ENCODE results near the gene LSM3. TPM values are rescaled to one million over a fixed set of nuclear protein-coding genes. Genes with fewer than 3 reads are reported as not detected.

The LSM3 gene
- polyA plus RNA-seq, 10 donors: 10.1 to 13.8 (median 12.2) TPM

DNA sequence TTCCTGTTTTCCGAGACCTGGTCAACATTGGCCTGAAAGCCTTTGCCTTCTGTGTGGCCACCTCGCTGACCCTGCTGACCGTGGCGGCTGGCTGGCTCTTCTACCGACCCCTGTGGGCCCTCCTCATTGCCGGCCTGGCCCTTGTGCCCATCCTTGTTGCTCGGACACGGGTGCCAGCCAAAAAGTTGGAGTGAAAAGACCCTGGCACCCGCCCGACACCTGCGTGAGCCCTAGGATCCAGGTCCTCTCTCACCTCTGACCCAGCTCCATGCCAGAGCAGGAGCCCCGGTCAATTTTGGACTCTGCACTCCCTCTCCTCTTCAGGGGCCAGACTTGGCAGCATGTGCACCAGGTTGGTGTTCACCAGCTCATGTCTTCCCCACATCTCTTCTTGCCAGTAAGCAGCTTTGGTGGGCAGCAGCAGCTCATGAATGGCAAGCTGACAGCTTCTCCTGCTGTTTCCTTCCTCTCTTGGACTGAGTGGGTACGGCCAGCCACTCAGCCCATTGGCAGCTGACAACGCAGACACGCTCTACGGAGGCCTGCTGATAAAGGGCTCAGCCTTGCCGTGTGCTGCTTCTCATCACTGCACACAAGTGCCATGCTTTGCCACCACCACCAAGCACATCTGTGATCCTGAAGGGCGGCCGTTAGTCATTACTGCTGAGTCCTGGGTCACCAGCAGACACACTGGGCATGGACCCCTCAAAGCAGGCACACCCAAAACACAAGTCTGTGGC lies 36.8 kb upstream of the LSM3 start:
- DNase-seq: no peak

GRCh38 chr3:14142567-14143270 lies 35.9 kb upstream of the LSM3 start:
- DNase-seq: no peak

GRCh38 chr3:14143271-14144225 lies 35.1 kb upstream of the LSM3 start:
- peak; percentile 44 to 91 (median 71) for DNase-seq

GRCh38 chr3:14144423-14145075 lies 34.1 kb upstream of the LSM3 start:
- peak; percentile 92 to 97 (median 95) for DNase-seq

DNA sequence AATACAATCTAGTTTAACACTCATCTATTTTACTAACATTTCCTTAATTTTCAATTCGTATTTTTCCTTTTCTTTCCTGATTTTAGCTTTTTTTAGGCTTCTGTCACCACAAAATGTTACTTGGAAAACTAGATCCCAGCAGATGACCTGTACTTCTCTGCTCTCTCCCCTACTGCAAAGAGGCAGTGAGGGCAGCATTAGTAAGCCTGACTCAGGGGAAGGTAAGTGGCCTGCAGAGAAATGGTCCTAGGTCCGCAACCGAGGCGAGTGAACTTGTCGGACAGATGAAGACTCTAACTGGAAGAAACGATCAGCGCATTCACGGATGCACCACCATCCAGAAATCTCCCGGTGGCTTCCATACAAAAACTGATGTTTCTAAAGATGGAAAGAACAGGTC lies 33.4 kb upstream of the LSM3 start:
- DNase-seq: peak in 1 of 3 donors; percentile 46

- no peak for DNase-seq
Measured at GRCh38 chr3:14145670-14146380, 32.8 kb upstream of the LSM3 start.

DNA sequence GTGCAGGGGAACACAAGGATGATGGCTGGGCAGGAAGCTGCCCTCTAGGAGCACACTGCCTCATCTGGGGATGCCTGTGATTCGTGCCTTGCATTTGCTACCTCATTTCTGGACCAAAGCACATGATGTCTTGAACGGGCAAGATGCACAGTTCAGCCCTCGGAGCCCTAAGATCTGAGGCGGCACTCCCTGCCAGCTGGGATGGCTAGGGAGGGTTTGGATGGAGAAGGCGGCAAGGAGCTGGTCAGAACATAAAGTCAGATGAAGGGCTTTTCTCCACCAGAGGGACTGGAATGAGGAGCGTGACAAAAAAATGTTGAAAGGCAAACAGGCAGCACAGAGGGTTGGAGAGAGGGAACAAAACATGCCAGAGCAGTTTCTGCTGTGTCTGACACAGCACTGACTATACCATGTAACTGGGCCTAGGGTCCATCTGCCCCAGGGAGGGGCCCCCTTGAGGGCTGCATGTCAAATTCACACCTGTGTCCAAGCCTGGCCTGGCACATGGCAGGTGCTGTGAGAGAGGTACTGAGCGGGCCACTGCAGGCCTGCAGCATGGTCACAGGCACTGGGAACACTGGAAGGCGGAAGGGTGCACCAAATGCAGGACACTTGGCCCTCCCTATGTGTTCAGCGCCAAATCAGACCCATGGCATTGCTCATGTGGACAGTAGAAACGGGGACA lies 32.1 kb upstream of the LSM3 start:
- DNase-seq: no peak

DNA sequence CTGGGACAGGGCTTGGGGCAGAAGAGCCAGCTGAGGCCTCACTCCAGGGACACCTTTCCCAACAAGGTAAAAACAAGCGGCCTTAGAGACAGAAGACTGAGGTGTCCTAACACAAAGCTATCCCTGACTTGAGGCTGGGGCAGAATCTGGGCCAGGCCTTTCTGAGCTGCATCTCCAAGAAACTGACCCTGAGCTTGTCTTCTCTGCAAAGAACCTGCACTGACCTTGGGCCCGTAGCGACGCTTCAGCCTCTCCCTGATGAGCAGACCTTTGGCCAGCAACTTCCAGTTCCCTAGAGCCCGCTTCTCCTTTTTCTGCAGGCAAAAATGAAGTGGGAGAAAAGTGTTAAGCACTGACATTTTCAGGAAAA lies 31.6 kb upstream of the LSM3 start:
- DNase-seq: no peak

- no peak for DNase-seq
Measured at GRCh38 chr3:14147617-14148016, 31.0 kb upstream of the LSM3 start.

DNA sequence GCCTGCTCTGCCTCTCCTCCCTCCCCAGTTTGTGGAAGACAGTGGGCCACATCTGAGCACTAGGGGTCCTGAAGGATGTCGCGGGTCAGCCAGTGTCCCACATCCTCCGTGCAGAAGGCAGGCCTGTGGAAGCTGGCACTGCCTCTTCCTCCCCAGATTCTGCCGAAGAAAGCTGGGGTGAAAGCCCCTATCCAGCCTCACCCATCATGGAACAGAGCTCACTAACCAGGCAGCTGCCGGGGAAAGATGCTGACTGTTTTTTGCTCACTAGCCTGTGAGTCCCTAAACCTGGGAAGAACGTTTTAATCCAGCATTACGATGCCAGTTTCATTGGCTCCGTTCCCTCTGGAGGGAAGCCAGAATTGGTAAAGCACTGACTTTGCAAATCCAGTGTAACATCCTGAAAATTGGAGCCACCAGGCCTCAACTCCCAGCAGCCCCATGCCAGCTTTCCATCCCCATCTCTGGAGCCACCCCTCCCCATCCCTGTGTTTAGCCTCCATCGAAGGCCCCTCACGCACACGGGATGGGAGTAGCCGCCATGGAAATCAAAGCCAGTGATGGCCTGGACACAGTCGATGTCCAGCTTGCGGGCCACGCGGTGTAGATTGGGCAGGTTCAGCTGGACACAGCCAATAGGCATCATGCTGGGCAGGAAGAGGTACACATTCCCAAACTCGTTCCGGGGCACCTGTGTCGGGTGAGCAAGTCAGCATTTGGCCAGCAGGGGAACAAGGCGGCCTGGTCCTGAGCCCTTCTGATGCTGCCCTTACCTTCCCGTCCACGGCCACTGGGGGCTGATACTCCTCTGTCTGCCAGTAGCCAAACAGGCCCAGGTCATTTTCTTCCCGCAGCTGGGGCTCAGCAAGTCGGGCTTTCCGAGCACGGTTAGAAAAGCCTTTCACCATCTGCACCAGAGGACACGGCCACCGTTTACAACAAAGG lies 30.3 kb upstream of the LSM3 start:
- no peak for DNase-seq

GRCh38 chr3:14150078-14150477 lies 28.5 kb upstream of the LSM3 start:
- no peak for DNase-seq

- no peak for DNase-seq
Measured at GRCh38 chr3:14150491-14151230, 28.0 kb upstream of the LSM3 start.

DNA sequence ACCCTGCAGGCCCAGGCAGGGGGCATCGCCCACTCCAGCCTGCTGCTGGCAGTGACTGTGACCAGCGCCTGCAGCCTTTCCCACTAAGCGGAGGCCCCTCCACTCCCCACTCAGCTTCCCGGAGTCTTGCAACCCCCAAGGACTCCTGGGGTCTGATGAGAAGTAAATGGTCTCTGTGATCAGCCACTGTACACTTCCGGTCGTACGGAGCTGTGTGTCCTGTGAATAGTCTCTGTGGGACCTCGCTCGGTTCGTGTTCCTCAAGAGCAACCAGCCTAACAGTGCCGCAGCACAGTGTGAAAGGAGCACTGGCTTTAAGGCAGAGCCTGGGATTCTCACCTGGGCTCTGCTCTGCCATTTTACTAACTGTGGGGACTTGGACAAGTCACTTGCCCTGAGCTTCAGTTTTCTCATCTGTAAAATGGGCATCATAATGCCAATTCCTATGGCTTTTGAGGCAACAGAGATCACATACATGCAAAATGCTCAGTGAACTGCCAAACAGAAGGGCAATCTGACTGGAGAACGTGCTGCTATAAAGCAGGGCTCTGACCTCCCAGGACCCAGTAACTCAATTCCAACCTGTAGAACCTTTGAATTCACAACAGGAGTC lies 27.0 kb upstream of the LSM3 start:
- DNase-seq: no peak

GRCh38 chr3:14152233-14152962 lies 26.2 kb upstream of the LSM3 start:
- DNase-seq: no peak

DNA sequence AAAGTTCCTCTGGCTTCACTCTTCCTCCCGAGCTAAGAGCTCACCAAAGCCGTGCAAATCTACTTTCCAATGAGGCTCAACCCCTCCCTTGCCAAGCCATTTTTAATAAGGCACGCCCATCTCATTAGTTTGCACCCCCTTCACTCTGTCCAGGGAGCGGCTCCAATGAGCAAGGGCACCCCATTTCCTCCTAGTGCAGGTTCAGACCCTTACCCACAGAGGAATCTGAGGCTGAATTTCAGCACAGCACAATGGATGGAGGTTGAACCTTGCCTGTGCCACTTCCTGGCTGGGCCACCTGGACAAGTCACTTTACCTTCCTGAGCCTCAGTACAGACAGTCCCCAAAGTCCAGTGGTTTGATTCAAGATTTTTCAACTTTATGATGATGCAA lies 25.7 kb upstream of the LSM3 start:
- DNase-seq: no peak

DNA sequence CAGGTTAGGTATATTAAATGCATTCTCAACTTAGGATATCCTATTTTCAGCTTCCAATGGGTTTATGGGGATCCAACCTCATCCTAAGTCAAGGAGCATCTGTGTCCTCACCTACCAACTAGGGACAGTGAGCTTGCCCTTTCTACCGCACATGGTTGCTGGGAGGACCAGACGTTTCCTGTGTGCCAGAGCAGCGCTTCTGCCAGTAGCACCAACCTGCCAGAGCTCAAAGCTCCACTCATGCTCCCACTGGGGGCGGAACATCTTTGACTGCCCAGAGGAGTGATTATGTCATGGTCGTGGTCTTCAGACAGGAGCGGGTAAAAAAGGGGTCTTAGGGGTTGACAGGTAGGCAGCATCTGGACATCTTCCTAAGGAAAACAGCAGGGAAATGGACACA lies 25.0 kb upstream of the LSM3 start:
- no peak for DNase-seq

- no peak for DNase-seq
Measured at GRCh38 chr3:14154276-14154675, 24.3 kb upstream of the LSM3 start.
